GM21717 (cell line): Measurements from ENCODE around the gene CAMKK2.
A peak's percentile ranks its signal among the peaks of the same experiment; 100 is the strongest.
"Not testable (repeated sequence)": the region's sequence is repeated elsewhere in the genome, so short reads cannot be mapped to it uniquely, and the experiment has no call there.

Experiments used
- ATAC-seq: cut with Tn5 transposase; IDR thresholded peaks from one replicate; pipeline ENCODE4 v1.9.1; 2021; ENCODE audit warnings: mild to moderate bottlenecking, moderate library complexity; ENCODE audit not compliant: unreplicated experiment

CAMKK2 gene

DNA sequence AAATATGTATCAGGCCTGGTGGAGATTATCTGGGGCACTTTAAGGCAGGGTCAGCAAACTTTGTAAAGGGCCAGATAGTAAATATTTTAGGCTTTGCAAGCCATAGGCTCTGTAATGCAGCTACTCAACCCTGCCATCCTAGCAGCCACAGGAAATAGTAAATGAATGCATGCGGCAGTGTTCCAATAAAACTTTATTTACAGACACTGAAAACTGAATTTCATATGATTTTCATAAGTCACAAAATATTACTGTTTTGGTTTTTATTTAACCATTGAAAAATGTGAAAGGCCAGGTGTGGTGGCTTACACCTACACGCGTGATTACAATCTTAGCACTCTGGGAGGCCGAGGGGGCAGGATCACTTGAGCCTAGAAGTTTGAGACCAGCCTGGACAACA, 3.2 kb upstream of the CAMKK2 start:
- ATAC-seq = no peak

GRCh38 chr12:121298411-121298810, 1.9 kb upstream of the CAMKK2 start:
- ATAC-seq = not testable (repeated sequence)

- ATAC-seq = no peak
These were observed 1.0 kb upstream of the CAMKK2 start for GRCh38 chr12:121297435-121297991.

DNA sequence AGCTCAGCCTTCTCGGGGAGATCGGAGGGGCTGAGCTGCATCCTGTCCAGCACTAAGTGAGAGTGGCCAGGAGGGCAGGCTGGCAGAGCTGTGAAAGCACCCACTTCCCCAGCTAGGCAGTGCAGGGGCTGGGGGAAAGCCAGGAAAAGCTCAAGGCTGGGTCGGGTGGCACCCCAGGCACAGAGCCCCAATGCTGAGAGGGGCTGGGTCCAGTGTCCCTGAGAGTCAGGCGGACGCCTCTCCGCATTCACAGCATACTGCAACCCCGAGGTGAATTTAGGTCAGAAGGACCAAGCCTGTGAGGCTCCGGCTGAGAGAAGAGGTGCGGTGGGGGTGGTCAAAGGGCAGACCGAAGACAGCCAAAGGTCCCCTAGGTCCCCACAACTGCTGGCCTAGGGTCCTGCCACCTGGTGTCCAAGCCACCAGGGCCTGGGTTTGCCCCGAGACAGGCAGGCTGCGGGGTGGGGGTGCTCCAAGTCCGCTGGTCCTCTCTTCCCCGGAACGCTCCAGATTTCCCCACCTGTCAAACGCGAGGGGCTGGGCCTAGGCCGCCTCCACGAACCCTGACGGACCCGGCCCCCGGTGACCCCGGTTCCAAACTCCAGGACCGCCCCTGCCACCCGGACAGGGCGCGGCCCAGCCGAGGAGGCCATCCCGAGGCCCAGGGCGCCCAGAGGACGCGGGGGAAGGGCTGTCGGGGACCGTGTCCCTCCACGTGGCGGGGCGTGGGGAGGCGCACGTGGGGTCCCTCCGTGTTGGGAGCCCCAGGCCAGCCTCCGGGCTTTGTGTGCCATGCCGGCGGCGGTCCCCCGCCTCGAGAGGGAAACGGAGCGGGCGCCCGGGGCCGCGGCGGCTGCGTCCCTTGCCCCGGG, 527 bp downstream of the CAMKK2 start:
- ATAC-seq = peak; percentile 21

DNA sequence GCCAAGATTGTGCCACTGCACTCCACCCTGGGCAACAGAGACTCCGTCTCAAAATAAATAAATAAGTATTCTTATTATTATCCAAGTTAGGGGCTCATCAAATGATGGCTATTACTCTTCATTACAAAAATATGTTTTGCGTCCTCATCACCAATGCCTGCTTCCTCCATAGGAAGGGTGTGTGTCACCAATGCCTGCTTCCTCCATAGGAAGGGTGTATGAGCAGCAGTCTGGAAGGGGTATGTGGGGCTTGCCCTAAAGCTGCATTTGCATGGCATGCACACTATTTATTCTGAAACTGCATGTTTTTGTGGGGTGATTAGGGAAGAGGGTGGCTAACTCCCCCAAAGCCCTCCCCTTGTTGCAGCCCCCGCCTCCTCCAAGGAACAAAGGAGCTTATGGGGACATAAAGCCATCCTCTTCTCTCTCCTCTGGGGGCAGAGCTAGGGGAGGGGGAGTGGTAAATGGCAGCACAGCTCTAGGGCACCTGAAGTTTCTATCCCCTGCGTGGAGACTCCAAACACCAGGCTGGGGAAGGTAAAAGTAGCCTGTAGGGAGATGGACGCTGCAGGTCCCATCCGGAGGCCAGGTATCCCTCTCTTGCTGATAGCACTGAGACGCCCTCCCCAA, 1.3 kb downstream of the CAMKK2 start:
- ATAC-seq = no peak

DNA sequence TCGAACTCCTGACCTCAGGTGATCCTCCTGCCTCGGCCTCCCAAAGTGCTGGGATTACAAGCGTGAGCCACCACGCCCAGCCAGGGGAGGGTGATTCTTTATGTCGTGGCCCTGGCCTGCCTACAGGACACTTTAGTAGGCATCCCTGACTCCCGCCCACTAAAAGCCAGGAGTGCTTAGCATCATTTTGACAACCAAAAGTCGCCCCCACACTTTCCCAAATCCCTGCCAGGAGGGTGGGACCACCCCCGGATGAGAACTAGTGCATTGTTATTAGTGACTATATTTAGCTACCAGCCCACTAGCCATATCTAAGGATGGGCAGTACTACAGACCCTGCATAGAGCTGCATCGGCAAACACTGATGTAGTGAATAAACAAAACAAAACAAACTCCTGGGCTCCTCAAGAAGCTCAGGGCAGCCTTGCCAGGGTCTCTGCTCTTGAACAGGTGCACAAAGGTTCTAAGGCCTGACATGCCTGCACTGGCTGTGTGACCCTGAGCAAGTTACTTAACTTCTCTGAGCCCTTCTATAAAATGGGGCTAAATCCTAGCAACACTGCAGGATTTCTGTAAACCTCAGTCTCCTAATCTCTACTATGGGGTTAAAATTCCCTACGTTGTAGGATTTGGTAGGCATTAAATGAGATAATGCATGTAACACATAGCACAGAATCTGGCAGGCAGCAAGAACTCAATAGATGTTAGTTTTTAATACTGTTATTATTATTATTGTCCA, 2.2 kb downstream of the CAMKK2 start:
- ATAC-seq = no peak

DNA sequence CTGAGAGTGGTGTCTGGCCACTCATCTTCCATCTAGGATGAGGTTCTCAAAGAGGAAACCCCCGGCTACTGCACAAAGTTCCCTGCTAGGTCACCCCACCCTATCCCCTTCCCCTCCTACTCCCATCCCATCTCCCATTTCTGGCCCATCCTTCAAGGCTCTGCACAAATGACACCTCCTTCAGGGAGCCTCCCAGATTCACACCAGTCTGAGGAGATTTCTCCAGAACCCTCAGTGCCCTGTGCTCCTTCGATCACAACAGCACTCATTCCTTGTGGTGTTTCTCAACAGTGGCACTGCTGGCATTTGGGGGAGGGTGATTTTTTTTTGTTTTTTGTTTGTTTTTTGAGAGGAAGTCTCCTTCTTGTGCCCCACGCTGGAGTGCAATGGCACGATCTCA, 2.9 kb downstream of the CAMKK2 start:
- ATAC-seq = no peak

DNA sequence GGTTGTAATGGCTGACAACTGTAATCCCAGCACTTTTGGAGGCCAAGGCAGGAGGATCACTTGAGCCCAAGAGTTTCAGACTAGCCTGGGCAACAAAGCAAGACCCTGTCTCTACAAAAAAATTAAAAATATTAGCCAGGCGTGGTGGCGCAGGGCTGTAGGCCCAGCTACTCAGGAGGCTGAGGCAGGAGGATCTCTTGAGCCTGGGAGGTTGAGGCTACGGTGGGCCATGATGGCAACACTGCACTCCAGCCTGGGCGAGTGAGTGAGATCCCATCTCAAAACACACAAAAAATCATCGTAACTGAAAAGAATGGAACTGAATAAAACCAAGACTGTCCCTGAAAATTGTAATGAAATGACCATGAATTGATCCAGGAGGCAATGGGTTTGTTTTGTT, 6.1 kb downstream of the CAMKK2 start:
- ATAC-seq = no peak

DNA sequence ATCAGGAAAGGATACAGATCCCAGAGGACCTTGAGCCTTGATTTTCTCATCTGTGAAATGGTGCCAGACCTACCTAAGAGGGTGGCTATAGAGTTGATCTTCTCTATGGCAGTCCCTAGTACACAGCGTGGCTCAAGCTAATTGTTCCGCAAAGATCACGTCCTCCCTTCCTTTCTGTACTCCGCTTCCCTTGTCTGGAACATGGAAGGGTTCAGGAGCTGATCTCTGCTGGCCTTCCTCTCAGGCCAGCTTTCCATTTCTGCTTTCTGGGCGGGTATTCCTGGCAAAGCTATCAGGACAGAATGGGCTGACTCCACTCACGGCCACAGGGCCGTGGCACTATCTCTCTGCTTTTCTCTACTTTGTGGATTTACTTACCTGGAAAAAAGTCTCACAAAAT, 6.5 kb downstream of the CAMKK2 start:
- no peak for ATAC-seq

- no peak for ATAC-seq
These were observed 7.5 kb downstream of the CAMKK2 start for GRCh38 chr12:121288986-121289385.

DNA sequence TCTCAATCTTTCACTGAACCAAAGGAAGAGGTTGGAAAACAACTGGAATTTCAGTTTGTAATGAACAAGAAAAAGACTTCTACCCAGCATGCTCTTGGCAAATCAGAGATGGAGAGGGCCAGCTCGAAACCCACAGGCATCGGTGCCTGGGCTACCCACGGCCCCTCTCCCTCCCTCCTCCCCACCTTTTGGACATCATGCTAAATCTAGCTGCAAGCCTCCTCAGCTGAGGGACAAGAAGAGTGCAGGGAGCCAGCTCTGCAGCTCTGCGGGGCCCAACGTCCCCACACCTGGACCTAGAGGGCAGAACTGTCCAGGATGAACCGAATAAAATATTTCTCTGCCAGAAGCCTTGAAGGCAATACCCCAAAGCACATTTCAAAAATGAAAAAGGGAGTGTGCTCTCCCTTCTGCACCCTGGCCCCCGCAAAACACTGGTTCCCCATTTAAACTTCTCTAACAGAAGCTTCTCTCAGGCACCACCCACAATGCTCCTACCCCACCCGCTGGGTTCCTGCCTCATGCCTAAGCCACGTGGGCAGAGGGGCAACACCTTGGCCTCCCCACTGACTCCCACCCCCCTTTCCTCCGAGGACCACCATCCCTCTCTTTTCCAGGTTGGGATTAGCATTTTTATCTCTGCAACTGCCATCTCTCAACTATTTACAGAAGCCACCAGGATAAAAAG, 8.2 kb downstream of the CAMKK2 start:
- no peak for ATAC-seq

GRCh38 chr12:121287267-121287954, 9.1 kb downstream of the CAMKK2 start:
- no peak for ATAC-seq

- ATAC-seq = no peak
These were observed 10.7 kb downstream of the CAMKK2 start for GRCh38 chr12:121285856-121286255.

- ATAC-seq = no peak
These were observed 11.7 kb downstream of the CAMKK2 start for GRCh38 chr12:121284551-121285390.

GRCh38 chr12:121283841-121284240, 12.7 kb downstream of the CAMKK2 start:
- ATAC-seq = no peak

DNA sequence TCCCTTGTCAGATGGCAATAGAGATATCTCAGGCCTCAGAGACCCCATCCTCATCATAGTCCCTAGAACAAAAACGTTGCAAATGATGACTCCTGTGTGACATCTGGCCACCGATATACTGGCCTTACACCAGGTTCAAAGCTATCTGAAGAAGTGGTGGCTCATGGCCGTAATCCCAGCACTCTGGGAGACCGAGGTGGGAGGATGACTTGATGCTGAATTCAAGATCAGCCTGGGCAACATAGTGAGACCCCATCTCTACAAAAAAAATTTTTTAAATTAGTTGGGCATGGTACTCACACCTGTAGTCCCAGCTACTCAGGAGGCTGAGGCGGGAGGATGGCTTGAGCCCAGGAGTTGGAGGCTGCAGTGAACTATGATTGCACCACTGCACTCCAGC, 13.1 kb downstream of the CAMKK2 start:
- ATAC-seq = no peak

- ATAC-seq = not testable (repeated sequence)
These were observed 13.6 kb downstream of the CAMKK2 start for GRCh38 chr12:121282910-121283309.

GRCh38 chr12:121282072-121282742, 14.3 kb downstream of the CAMKK2 start:
- no peak for ATAC-seq

- not testable (repeated sequence) for ATAC-seq
These were observed 15.4 kb downstream of the CAMKK2 start for GRCh38 chr12:121281116-121281515.
